Stimulated activated CD4-positive, alpha-beta T cell treated with anti-CD3 and anti-CD28 coated beads, Interleukin-4, amount 100 ng/mL, for 1 hour (primary cell): Measurements from ENCODE around the gene GARIN5B.
"Not testable (repeated sequence)": the region's sequence is repeated elsewhere in the genome, so short reads cannot be mapped to it uniquely, and the experiment has no call there.

ENCODE experiments used
- DNase-seq: peaks from one replicate; pipeline ENCODE4 v3.0.0-alpha.2; 2020

Gene GARIN5B

GRCh38 chr19:55362990-55363716 is at the start of gene GARIN5B:
TSS of gene GARIN5B (minus strand) at chr19:55363260. CDS start at chr19:55363066, 194 bp downstream.
- DNase-seq, result no peak

- DNase-seq, result no peak
Observed at GRCh38 chr19:55410168-55410567, 47.1 kb upstream of the GARIN5B start.

GRCh38 chr19:55409179-55409578 is 46.1 kb upstream of the GARIN5B start:
- DNase-seq, result not testable (repeated sequence)

GRCh38 chr19:55408533-55408872 is 45.4 kb upstream of the GARIN5B start:
- no peak for DNase-seq

GRCh38 chr19:55407800-55408532 is 44.9 kb upstream of the GARIN5B start:
- DNase-seq, result peak; percentile 95

GRCh38 chr19:55407550-55407799 is 44.4 kb upstream of the GARIN5B start, which contains the start of gene UBE2S:
TSS of gene UBE2S (minus strand) at chr19:55407788. CDS start at chr19:55407589, 199 bp downstream.
- not testable (repeated sequence) for DNase-seq

- DNase-seq, result peak; percentile 36
Observed at GRCh38 chr19:55406826-55407549, 43.9 kb upstream of the GARIN5B start.

- no peak for DNase-seq
Observed at GRCh38 chr19:55406091-55406825, 43.2 kb upstream of the GARIN5B start.

- no peak for DNase-seq
Observed at GRCh38 chr19:55405638-55406037, 42.6 kb upstream of the GARIN5B start.

GRCh38 chr19:55402509-55402908 is 39.4 kb upstream of the GARIN5B start:
- DNase-seq, result no peak

GRCh38 chr19:55401390-55401789 is 38.3 kb upstream of the GARIN5B start:
- not testable (repeated sequence) for DNase-seq

GRCh38 chr19:55400281-55401087 is 37.4 kb upstream of the GARIN5B start:
- no peak for DNase-seq

- DNase-seq, result no peak
Observed at GRCh38 chr19:55398200-55398925, 35.3 kb upstream of the GARIN5B start.

GRCh38 chr19:55392820-55393761 is 30.0 kb upstream of the GARIN5B start:
- DNase-seq, result no peak

GRCh38 chr19:55391702-55392615 is 28.9 kb upstream of the GARIN5B start:
- no peak for DNase-seq

- no peak for DNase-seq
Observed at GRCh38 chr19:55391191-55391670, 28.2 kb upstream of the GARIN5B start.

GRCh38 chr19:55390461-55390880 is 27.4 kb upstream of the GARIN5B start:
- peak; percentile 19 for DNase-seq

- no peak for DNase-seq
Observed at GRCh38 chr19:55389386-55390317, 26.6 kb upstream of the GARIN5B start.
